Peyer's patch (tissue), 4 donors: ENCODE measurements around the gene STK40.

Experiments used
- CTCF ChIP-seq, 6 experiments: fragments of 450-650 bp in 4 of 6; fragments of 200-600 bp in 2 of 6; sonication (generic) in 1 of 6; IDR thresholded peaks; one replicate each; pipeline ENCODE4 v1.5.1; 2017 to 2019; ENCODE audit warnings: antibody characterized with exemption in 6 of 6, mild to moderate bottlenecking in 3 of 6, moderate library complexity in 1 of 6
- POLR2A ChIP-seq, 2 donors: fragments of 450-650 bp; IDR thresholded peaks; one replicate each; pipeline ENCODE4 v1.5.1; 2017; ENCODE audit warnings: antibody characterized with exemption in 2 of 2, mild to moderate bottlenecking in 2 of 2, moderate library complexity in 2 of 2

- no peak for TF ChIP-seq POLR2A (IDR thresholded peaks at IDR 0.05)
- no peak for TF ChIP-seq CTCF (IDR thresholded peaks at IDR 0.05)
Observed at GRCh38 chr1:36391271-36391670, 5.5 kb upstream of the STK40 start.
